Skeletal muscle cell (primary cell): ENCODE results near the gene CYP46A1.
"Not testable (repeated sequence)": the region's sequence is repeated elsewhere in the genome, so short reads cannot be mapped to it uniquely, and the experiment has no call there.

Source experiments
- DNase-seq: peaks from one replicate; pipeline ENCODE4 v3.0.0-alpha.2; 2010; ENCODE audit warnings: low read depth
- H3K4me3 ChIP-seq: 2 replicates; pipeline ENCODE4 v1.5.1; 2011; ENCODE audit warnings: low read depth, mild to moderate bottlenecking, control low read depth, low read length, moderate library complexity

CYP46A1 gene

GRCh38 chr14:99762911-99763310 is 78.8 kb downstream of the CYP46A1 start:
- DNase-seq, H3K4me3 ChIP-seq: not testable (repeated sequence)

GRCh38 chr14:99763527-99764221 is 79.6 kb downstream of the CYP46A1 start:
- H3K4me3 ChIP-seq = no peak overlapping the region
- DNase-seq = no peak

GRCh38 chr14:99764222-99764706 is 80.2 kb downstream of the CYP46A1 start:
- no peak overlapping the region for H3K4me3 ChIP-seq
- no peak for DNase-seq

- DNase-seq = no peak
- no peak overlapping the region for H3K4me3 ChIP-seq
Observed at GRCh38 chr14:99768381-99768780, 84.3 kb downstream of the CYP46A1 start.

- no peak overlapping the region for H3K4me3 ChIP-seq
- no peak for DNase-seq
Observed at GRCh38 chr14:99769123-99769522, 85.0 kb downstream of the CYP46A1 start.

- DNase-seq = no peak
- no peak overlapping the region for H3K4me3 ChIP-seq
Observed at GRCh38 chr14:99769799-99770198, 85.7 kb downstream of the CYP46A1 start.

- DNase-seq = no peak
- no peak overlapping the region for H3K4me3 ChIP-seq
Observed at GRCh38 chr14:99772371-99773283, 88.5 kb downstream of the CYP46A1 start.

- H3K4me3 ChIP-seq = no peak overlapping the region
- DNase-seq = no peak
Observed at GRCh38 chr14:99773521-99774497, 89.7 kb downstream of the CYP46A1 start.

- no peak overlapping the region for H3K4me3 ChIP-seq
- DNase-seq = no peak
Observed at GRCh38 chr14:99774556-99775307, 90.6 kb downstream of the CYP46A1 start.

- no peak overlapping the region for H3K4me3 ChIP-seq
- DNase-seq = no peak
Observed at GRCh38 chr14:99775351-99775750, 91.3 kb downstream of the CYP46A1 start.
